Heart left ventricle (tissue), 13 donors: ENCODE results near the gene PACRG.

Experiments used
- CTCF ChIP-seq, 12 donors: fragments of 200-600 bp; sonication (generic) in 4 of 12; IDR thresholded peaks; one replicate each; pipeline versions ENCODE4 v1.5.0 to v1.8.0; 2018 to 2022; ENCODE audit warnings: antibody characterized with exemption in 12 of 12, mild to moderate bottlenecking in 5 of 12
- POLR2A ChIP-seq, 2 donors: fragments of 450-650 bp; IDR thresholded peaks; one replicate each; pipeline ENCODE4 v1.6.1; 2017; ENCODE audit warnings: antibody characterized with exemption in 2 of 2, mild to moderate bottlenecking in 2 of 2, moderate library complexity in 2 of 2
- donor health status: ischemic (EF 13 %, LVEDD 7.1; RV severe dilation, severe dysfunction).
- donor health status: DM: no; HTN: yes; CAD: no.
- donor health status: DM: no; HTN: no; CAD: no.
- donor health status: ischemic (EF 25% LVEDD 6.9; RV normal size, moderate dysfunction).
- donor health status: ischemic (EF 25% LVEDD 5.7; RV mildly dilated, moderate dysfunction).
- donor health status: ischemic (EF 35%, LVEDD 5.7; RV mildly dilated, moderate dysfunction).
- donor health status: nonischemic (EF 11% LVEDD 7.7; RV severe dilation, severe dysfunction).
- donor health status: DM: yes; HTN: yes; CAD: no.
- donor health status: PGD.
- donor health status: ischemic (EF 29% LVEDD 5.4; RV normal size, mild dysfunction).
- donor health status: nonischemic (EF 23%, LVEDD 6.1; RV moderate dilation, normal function).

- TF ChIP-seq CTCF (IDR thresholded peaks at IDR 0.05) (no peak), POLR2A (IDR thresholded peaks at IDR 0.05) (no peak)
These were observed 121.5 kb downstream of the PACRG start for GRCh38 chr6:162849269-162849668.
